Measurements from ENCODE around the gene USP25.

DNA sequence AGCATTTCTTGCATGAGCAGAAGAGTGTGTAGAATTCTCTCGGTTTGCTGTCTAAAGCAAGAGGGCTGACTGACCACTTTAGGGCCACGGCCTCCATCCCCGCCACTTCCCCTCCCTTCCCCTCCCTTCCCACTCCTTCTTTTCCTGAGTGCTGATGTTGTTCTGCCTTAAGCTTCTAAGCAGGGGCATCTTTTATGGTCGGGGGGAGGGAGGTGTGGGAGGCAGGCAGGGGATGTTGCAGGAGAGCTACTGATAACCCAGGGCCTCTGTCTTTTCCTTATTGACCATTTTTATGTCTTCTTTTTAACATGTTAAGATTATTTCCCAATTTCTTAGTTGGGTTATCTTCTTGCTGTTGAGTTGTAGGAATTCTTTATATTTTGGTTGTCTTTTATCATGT, 15.1 kb downstream of the USP25 start:
- no peak for TF ChIP-seq YY1 (IDR thresholded peaks at IDR 0.05; ENCODE audit: insufficient read depth, insufficient read length)
- no peak for TF ChIP-seq ZNF274 (IDR thresholded peaks at IDR 0.05; ENCODE audit: low read depth, low read length)

Data from NT2/D1 (cell line).